Spleen (tissue), 11 donors: ENCODE data around the gene RABGEF1. TPM values are rescaled to one million over a fixed set of nuclear protein-coding genes. Genes with fewer than 3 reads are reported as not detected.
"Not testable (repeated sequence)": the region's sequence is repeated elsewhere in the genome, so short reads cannot be mapped to it uniquely, and the experiment has no call there.

Experiments used
- DNase-seq: peaks from one replicate; pipeline ENCODE4 v3.0.0-alpha.2; 2020
- H3K27ac ChIP-seq, 8 donors: fragments of 200-600 bp; sonication (generic) in 7 of 8; 1 replicate in 4 of 8; 2 replicates in 4 of 8; pipeline versions ENCODE4 v1.5.0 to v1.8.0; 2016 to 2021; ENCODE audit warnings: inconsistent platforms in 4 of 8, mild to moderate bottlenecking in 4 of 8, moderate library complexity in 1 of 8
- H3K27me3 ChIP-seq, 7 donors: fragments of 200-600 bp; sonication (generic) in 6 of 7; replicated peaks in 1 of 7; 1 replicate in 4 of 7; 2 replicates in 3 of 7; pipeline versions ENCODE4 v1.5.0 to v1.8.0; 2016 to 2021; ENCODE audit warnings: inconsistent platforms in 3 of 7, mild to moderate bottlenecking in 1 of 7
- H3K36me3 ChIP-seq, 6 donors: fragments of 200-600 bp; sonication (generic) in 5 of 6; 1 replicate in 4 of 6; 2 replicates in 2 of 6; pipeline versions ENCODE4 v1.5.0 to v1.8.0; 2016 to 2021; ENCODE audit warnings: inconsistent platforms in 2 of 6
- H3K4me1 ChIP-seq, 6 donors: fragments of 200-600 bp; sonication (generic) in 5 of 6; 1 replicate in 3 of 6; 2 replicates in 3 of 6; pipeline versions ENCODE4 v1.5.0 to v1.8.0; 2016 to 2021; ENCODE audit warnings: inconsistent platforms in 3 of 6
- H3K4me3 ChIP-seq, 8 donors: fragments of 200-600 bp; sonication (generic) in 7 of 8; 1 replicate in 4 of 8; 2 replicates in 4 of 8; pipeline versions ENCODE4 v1.5.0 to v1.8.0; 2016 to 2021; ENCODE audit warnings: inconsistent platforms in 4 of 8, mild to moderate bottlenecking in 4 of 8, moderate library complexity in 2 of 8
- H3K9me3 ChIP-seq, 8 donors: fragments of 200-600 bp; sonication (generic) in 7 of 8; 1 replicate in 4 of 8; 2 replicates in 4 of 8; pipeline versions ENCODE4 v1.5.0 to v1.8.0; 2016 to 2021; ENCODE audit warnings: inconsistent platforms in 4 of 8
- CTCF ChIP-seq, 11 experiments: fragments of 200-600 bp in 7 of 11; fragments of 450-650 bp in 4 of 11; sonication (generic) in 4 of 11; IDR thresholded peaks in 8 of 11; conservative IDR thresholded peaks in 3 of 11; 1 replicate in 7 of 11; 2 replicates in 4 of 11; pipeline versions ENCODE4 v1.4.0 to v1.8.0; 2016 to 2021; ENCODE audit warnings: antibody characterized with exemption in 11 of 11, inconsistent platforms in 4 of 11, mild to moderate bottlenecking in 1 of 11
- POLR2A ChIP-seq, 3 donors: fragments of 450-650 bp; IDR thresholded peaks; one replicate each; pipeline ENCODE4 v1.5.1; 2017; ENCODE audit warnings: antibody characterized with exemption in 3 of 3, mild to moderate bottlenecking in 1 of 3
- POLR2AphosphoS5 ChIP-seq, 3 donors: sonication (generic); formaldehyde crosslinking; IDR thresholded peaks; one replicate each; pipeline ENCODE4 v1.5.1; 2017; ENCODE audit warnings: antibody characterized with exemption in 3 of 3
- WGBS, 5 donors: extraction: QIAGEN DNeasy Blood & Tissue Kit in 3 of 5; methylation state at CpG; one replicate each; pipeline versions ENCODE4 v1.1.5 to v1.1.7; 2013 to 2018; 5-methylcytosine and 5-hydroxymethylcytosine counted together
- intact Hi-C: fragments of 100-400 bp; cut with DNase I; formaldehyde crosslinking; loops from one replicate; pipeline ENCODE4 v1.15.0; 2023; ENCODE audit warnings: low total_unique reads
- polyA plus RNA-seq, 3 donors: library from polyadenylated mRNA; stranded (reverse); fragments of 200-250 nt; gene quantifications; one replicate each; pipeline ENCODE4 v1.2.1, GENCODE V29; 2013
- total RNA-seq, 7 donors: library from RNA; depleted of rRNA in 3 of 7; stranded (reverse); fragments of >200 nt in 3 of 7; fragmentation: NEBNext Ultra II Directional in 4 of 7; extraction: Animal tissue kit (Norgen Biotek cat#: 25700) in 4 of 7; gene quantifications; one replicate each; pipeline versions ENCODE4 v1.1.0 to v1.2.1, GENCODE V29; 2016 to 2021
- donor health status: healthy with polysubstance abuse.
- donor health status: DM: no; HTN: no; CAD: no; lungs with moderate emphysema.
- donor health status: DM: no; HTN: no; CAD: no.
- donor health status: Bipolar disorder and iron deficiency.
- donor health status: healthy.
- donor health status: DM: no; HTN: no; CAD: no.
- donor health status: DM: yes; HTN: yes; CAD: no.

The RABGEF1 gene
- total and polyA plus RNA-seq, 10 donors: 8.3 to 39.6 (median 27.4) TPM

- intact Hi-C loops: no loop called here
These were observed 25.5 kb downstream of the RABGEF1 start for GRCh38 chr7:66766041-66766440.

GRCh38 chr7:66767486-66767885 lies 27.0 kb downstream of the RABGEF1 start:
- intact Hi-C loops, DNase-seq, H3K4me3 ChIP-seq, H3K36me3 ChIP-seq, H3K27me3 ChIP-seq, H3K9me3 ChIP-seq: not testable (repeated sequence)
- Histone ChIP-seq H3K4me1 (peaks cover 17 to 79% (median 32%) of the 10 kb centered on the region in 6 donors), H3K27ac (peak overlapping the region in 4 of 8 donors; percentile 3 to 72 (median 44))

More at GRCh38 chr7:66766041-66766440, 25.5 kb downstream of the RABGEF1 start:
- Histone ChIP-seq H3K27ac (no peak overlapping the region), H3K4me1 (peaks cover 17 to 76% (median 32%) of the 10 kb centered on the region in 6 donors), H3K36me3 (peaks cover 0 to 3% (median 0%) of the 10 kb centered on the region in 6 donors), H3K9me3 (peaks cover 0 to 7% (median 0%) of the 10 kb centered on the region in 8 donors), H3K27me3 (no peaks in the 10 kb centered on the region), H3K4me3 (no peak overlapping the region)
- no peak for TF ChIP-seq CTCF (IDR thresholded peaks at IDR 0.05 in 8 of 11, conservative IDR thresholded peaks at IDR 0.05 in 3 of 11)
- TF ChIP-seq POLR2AphosphoS5 (IDR thresholded peaks at IDR 0.05): no peak
- TF ChIP-seq POLR2A (IDR thresholded peaks at IDR 0.05): no peak
- WGBS, 5 donors: 87 to 94% (median 91%) methylated on average over 5 of the region's 5 CpGs
- no peak for DNase-seq

- no peak overlapping the region for H3K4me3 ChIP-seq
- TF ChIP-seq POLR2A (IDR thresholded peaks at IDR 0.05): no peak
- no peak for TF ChIP-seq CTCF (IDR thresholded peaks at IDR 0.05 in 8 of 11, conservative IDR thresholded peaks at IDR 0.05 in 3 of 11)
- no peak for TF ChIP-seq POLR2AphosphoS5 (IDR thresholded peaks at IDR 0.05)
- H3K4me1 ChIP-seq: peaks cover 17 to 74% (median 32%) of the 10 kb centered on the region in 6 donors
- H3K36me3 ChIP-seq: peaks cover 0 to 26% (median 12%) of the 10 kb centered on the region in 6 donors
- H3K27ac ChIP-seq: peak overlapping the region in 7 of 8 donors; percentile 21 to 72 (median 55)
- WGBS, 5 donors: 55 to 71% (median 57%) methylated on average over 4 to 5 of the region's 5 CpGs
- intact Hi-C loops: no loop called here
- DNase-seq: no peak
- no peaks in the 10 kb centered on the region for H3K9me3 ChIP-seq
- H3K27me3 ChIP-seq: no peaks in the 10 kb centered on the region
These were observed 28.6 kb downstream of the RABGEF1 start for GRCh38 chr7:66768865-66769832.

GRCh38 chr7:66769833-66770512 lies 29.4 kb downstream of the RABGEF1 start:
- Histone ChIP-seq H3K36me3 (peaks cover 0 to 34% (median 15%) of the 10 kb centered on the region in 6 donors), H3K4me3 (no peak overlapping the region), H3K27ac (peak overlapping the region in 6 of 8 donors; percentile 21 to 72 (median 61)), H3K9me3 (no peaks in the 10 kb centered on the region), H3K4me1 (peaks cover 17 to 67% (median 32%) of the 10 kb centered on the region in 6 donors), H3K27me3 (no peaks in the 10 kb centered on the region)
- TF ChIP-seq POLR2A (IDR thresholded peaks at IDR 0.05): no peak
- intact Hi-C loops: no loop called here
- no peak for DNase-seq
- WGBS, 5 donors: 67 to 80% (median 71%) methylated on average over 5 of the region's 5 CpGs

GRCh38 chr7:66771795-66772194 lies 31.3 kb downstream of the RABGEF1 start:
- intact Hi-C loops: no loop called here
- 86 to 91% (median 89%) methylated on average over 9 of the region's 9 CpGs for WGBS, 5 donors
- H3K27me3 ChIP-seq: no peaks in the 10 kb centered on the region
- no peak overlapping the region for H3K4me3 ChIP-seq
- TF ChIP-seq POLR2A (IDR thresholded peaks at IDR 0.05) (no peak), POLR2AphosphoS5 (IDR thresholded peaks at IDR 0.05) (no peak), CTCF (IDR thresholded peaks at IDR 0.05 in 8 of 11, conservative IDR thresholded peaks at IDR 0.05 in 3 of 11) (no peak)
- DNase-seq: no peak
- no peak overlapping the region for H3K27ac ChIP-seq
- peaks cover 17 to 54% (median 28%) of the 10 kb centered on the region in 6 donors for H3K4me1 ChIP-seq
- H3K9me3 ChIP-seq: no peaks in the 10 kb centered on the region
- peaks cover 0 to 53% (median 34%) of the 10 kb centered on the region in 6 donors for H3K36me3 ChIP-seq

GRCh38 chr7:66773744-66774143 lies 33.2 kb downstream of the RABGEF1 start:
- Histone ChIP-seq H3K36me3 (peaks cover 0 to 72% (median 47%) of the 10 kb centered on the region in 6 donors), H3K4me1 (peaks cover 9 to 35% (median 15%) of the 10 kb centered on the region in 6 donors)
- H3K9me3 ChIP-seq, intact Hi-C loops, H3K4me3 ChIP-seq, H3K27ac ChIP-seq, H3K27me3 ChIP-seq, DNase-seq: not testable (repeated sequence)
- 97 to 99% (median 98%) methylated on average over 4 of the region's 4 CpGs for WGBS, 5 donors

GRCh38 chr7:66776383-66776782 lies 35.9 kb downstream of the RABGEF1 start:
- peaks cover 0 to 99% (median 63%) of the 10 kb centered on the region in 6 donors for H3K36me3 ChIP-seq
- WGBS, 5 donors: 95 to 99% (median 97%) methylated on average over 5 of the region's 5 CpGs
- H3K4me3 ChIP-seq, H3K9me3 ChIP-seq, H3K27ac ChIP-seq, H3K27me3 ChIP-seq, intact Hi-C loops, DNase-seq: not testable (repeated sequence)
- peaks cover 0 to 21% (median 2%) of the 10 kb centered on the region in 6 donors for H3K4me1 ChIP-seq
